ENCODE results near the gene BOC. TPM values are rescaled to one million over a fixed set of nuclear protein-coding genes. Genes with fewer than 3 reads are reported as not detected.

Gene BOC
- total and polyA plus RNA-seq, 2 experiments from 2014 or later: 2.1 to 4.1 TPM

DNA sequence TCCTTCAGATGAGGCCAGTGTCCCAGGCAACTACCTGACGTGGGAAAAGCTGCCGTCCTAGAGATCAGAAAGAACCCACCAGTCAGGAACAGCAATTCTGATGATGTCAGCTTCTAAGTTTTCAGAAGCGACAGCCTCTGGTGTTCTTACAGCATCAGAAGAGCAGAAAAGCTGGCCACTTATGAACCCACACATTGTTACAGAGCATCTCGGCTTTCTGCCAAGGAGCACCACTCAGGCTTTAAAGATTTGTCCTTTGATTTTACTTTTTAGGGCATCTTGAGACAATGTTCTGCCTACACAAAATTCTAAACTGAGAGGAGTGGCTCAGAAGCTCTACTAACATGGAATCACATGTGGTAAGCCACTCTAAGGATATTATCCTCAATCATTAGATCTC lies 49.7 kb upstream of the BOC start:
- H3K27ac Mint-ChIP-seq: no peak overlapping the region
- H3K9me3 Mint-ChIP-seq: no peaks in the 10 kb centered on the region
- no peak for ATAC-seq
- Histone ChIP-seq H3K36me3 (ENCODE audit: insufficient read depth) (no peaks in the 10 kb centered on the region), H3F3A (replicated peaks; ENCODE audit: low read depth) (no peaks in the 10 kb centered on the region), H3K9me2 (ENCODE audit: insufficient read depth) (no peaks in the 10 kb centered on the region), H3K27ac (ENCODE audit: low read depth) (no peak overlapping the region), H3K4me3 (no peak overlapping the region), H3K27me3 (ENCODE audit: insufficient read depth) (no peaks in the 10 kb centered on the region), H3K4me1 (ENCODE audit: insufficient read depth) (peaks cover 19% of the 10 kb centered on the region), H3K79me2 (replicated peaks; ENCODE audit: insufficient read depth) (no peaks in the 10 kb centered on the region), H3K4me2 (no peak overlapping the region), H4K20me1 (replicated peaks; ENCODE audit: insufficient read depth) (no peaks in the 10 kb centered on the region), H2AFZ (no peak overlapping the region)
- peaks cover 21% of the 10 kb centered on the region for H3K4me1 Mint-ChIP-seq
- no peak for DNase-seq (ENCODE audit: low spot score)
- H3K27me3 Mint-ChIP-seq (ENCODE audit: insufficient read depth, low read depth, poor library complexity): peaks cover 2% of the 10 kb centered on the region
- no peak for TF ChIP-seq STAT1 (IDR thresholded peaks at IDR 0.05; ENCODE audit: unreplicated experiment)
- TF ChIP-seq EZH2phosphoT487 (IDR thresholded peaks at IDR 0.05; ENCODE audit: unreplicated experiment): no peak
- TF ChIP-seq, protein P1, sequence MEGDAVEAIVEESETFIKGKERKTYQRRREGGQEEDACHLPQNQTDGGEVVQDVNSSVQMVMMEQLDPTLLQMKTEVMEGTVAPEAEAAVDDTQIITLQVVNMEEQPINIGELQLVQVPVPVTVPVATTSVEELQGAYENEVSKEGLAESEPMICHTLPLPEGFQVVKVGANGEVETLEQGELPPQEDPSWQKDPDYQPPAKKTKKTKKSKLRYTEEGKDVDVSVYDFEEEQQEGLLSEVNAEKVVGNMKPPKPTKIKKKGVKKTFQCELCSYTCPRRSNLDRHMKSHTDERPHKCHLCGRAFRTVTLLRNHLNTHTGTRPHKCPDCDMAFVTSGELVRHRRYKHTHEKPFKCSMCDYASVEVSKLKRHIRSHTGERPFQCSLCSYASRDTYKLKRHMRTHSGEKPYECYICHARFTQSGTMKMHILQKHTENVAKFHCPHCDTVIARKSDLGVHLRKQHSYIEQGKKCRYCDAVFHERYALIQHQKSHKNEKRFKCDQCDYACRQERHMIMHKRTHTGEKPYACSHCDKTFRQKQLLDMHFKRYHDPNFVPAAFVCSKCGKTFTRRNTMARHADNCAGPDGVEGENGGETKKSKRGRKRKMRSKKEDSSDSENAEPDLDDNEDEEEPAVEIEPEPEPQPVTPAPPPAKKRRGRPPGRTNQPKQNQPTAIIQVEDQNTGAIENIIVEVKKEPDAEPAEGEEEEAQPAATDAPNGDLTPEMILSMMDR (conservative IDR thresholded peaks at IDR 0.05; ENCODE audit: low read depth in 2 of 2): no peak
- no peaks in the 10 kb centered on the region for H3K36me3 Mint-ChIP-seq (ENCODE audit: low read depth)
- H3K4me3 Mint-ChIP-seq: no peak overlapping the region

DNA sequence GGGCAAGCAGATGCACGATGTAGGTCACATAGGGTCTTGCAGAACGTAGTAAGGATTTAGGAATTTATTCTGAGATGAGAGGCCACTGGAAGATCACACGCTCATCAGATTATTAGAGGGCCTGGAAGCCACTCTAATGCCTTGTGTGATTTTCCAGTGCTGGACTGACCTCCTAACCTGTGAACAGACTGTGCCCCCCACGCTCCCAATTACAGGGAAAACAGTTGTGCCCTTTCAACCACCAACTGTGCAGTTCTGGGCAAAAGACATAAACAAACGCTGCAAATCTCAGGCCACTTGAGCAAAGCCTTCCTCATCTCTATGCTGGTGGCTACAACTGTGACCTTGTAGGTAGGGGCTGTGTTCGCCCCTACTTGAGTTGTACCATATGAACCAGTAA lies 48.2 kb upstream of the BOC start:
- H3K27ac ChIP-seq (ENCODE audit: low read depth): no peak overlapping the region
- Mint-ChIP-seq H3K27ac (no peak overlapping the region), H3K27me3 (ENCODE audit: insufficient read depth, low read depth, poor library complexity) (peaks cover 2% of the 10 kb centered on the region), H3K4me3 (no peak overlapping the region), H3K36me3 (ENCODE audit: low read depth) (no peaks in the 10 kb centered on the region), H3K9me3 (no peaks in the 10 kb centered on the region), H3K4me1 (peaks cover 16% of the 10 kb centered on the region)
- no peak overlapping the region for H3K4me3 ChIP-seq
- H2AFZ ChIP-seq: no peak overlapping the region
- H3K36me3 ChIP-seq (ENCODE audit: insufficient read depth): no peaks in the 10 kb centered on the region
- peaks cover 23% of the 10 kb centered on the region for H3K4me1 ChIP-seq (ENCODE audit: insufficient read depth)
- no peaks in the 10 kb centered on the region for H3K79me2 ChIP-seq (replicated peaks; ENCODE audit: insufficient read depth)
- ATAC-seq: no peak
- no peaks in the 10 kb centered on the region for H4K20me1 ChIP-seq (replicated peaks; ENCODE audit: insufficient read depth)
- H3K9me2 ChIP-seq (ENCODE audit: insufficient read depth): no peaks in the 10 kb centered on the region
- DNase-seq (ENCODE audit: low spot score): no peak
- H3K4me2 ChIP-seq: no peak overlapping the region
- no peaks in the 10 kb centered on the region for H3K27me3 ChIP-seq (ENCODE audit: insufficient read depth)
- no peaks in the 10 kb centered on the region for H3F3A ChIP-seq (replicated peaks; ENCODE audit: low read depth)
- TF ChIP-seq, protein P2, sequence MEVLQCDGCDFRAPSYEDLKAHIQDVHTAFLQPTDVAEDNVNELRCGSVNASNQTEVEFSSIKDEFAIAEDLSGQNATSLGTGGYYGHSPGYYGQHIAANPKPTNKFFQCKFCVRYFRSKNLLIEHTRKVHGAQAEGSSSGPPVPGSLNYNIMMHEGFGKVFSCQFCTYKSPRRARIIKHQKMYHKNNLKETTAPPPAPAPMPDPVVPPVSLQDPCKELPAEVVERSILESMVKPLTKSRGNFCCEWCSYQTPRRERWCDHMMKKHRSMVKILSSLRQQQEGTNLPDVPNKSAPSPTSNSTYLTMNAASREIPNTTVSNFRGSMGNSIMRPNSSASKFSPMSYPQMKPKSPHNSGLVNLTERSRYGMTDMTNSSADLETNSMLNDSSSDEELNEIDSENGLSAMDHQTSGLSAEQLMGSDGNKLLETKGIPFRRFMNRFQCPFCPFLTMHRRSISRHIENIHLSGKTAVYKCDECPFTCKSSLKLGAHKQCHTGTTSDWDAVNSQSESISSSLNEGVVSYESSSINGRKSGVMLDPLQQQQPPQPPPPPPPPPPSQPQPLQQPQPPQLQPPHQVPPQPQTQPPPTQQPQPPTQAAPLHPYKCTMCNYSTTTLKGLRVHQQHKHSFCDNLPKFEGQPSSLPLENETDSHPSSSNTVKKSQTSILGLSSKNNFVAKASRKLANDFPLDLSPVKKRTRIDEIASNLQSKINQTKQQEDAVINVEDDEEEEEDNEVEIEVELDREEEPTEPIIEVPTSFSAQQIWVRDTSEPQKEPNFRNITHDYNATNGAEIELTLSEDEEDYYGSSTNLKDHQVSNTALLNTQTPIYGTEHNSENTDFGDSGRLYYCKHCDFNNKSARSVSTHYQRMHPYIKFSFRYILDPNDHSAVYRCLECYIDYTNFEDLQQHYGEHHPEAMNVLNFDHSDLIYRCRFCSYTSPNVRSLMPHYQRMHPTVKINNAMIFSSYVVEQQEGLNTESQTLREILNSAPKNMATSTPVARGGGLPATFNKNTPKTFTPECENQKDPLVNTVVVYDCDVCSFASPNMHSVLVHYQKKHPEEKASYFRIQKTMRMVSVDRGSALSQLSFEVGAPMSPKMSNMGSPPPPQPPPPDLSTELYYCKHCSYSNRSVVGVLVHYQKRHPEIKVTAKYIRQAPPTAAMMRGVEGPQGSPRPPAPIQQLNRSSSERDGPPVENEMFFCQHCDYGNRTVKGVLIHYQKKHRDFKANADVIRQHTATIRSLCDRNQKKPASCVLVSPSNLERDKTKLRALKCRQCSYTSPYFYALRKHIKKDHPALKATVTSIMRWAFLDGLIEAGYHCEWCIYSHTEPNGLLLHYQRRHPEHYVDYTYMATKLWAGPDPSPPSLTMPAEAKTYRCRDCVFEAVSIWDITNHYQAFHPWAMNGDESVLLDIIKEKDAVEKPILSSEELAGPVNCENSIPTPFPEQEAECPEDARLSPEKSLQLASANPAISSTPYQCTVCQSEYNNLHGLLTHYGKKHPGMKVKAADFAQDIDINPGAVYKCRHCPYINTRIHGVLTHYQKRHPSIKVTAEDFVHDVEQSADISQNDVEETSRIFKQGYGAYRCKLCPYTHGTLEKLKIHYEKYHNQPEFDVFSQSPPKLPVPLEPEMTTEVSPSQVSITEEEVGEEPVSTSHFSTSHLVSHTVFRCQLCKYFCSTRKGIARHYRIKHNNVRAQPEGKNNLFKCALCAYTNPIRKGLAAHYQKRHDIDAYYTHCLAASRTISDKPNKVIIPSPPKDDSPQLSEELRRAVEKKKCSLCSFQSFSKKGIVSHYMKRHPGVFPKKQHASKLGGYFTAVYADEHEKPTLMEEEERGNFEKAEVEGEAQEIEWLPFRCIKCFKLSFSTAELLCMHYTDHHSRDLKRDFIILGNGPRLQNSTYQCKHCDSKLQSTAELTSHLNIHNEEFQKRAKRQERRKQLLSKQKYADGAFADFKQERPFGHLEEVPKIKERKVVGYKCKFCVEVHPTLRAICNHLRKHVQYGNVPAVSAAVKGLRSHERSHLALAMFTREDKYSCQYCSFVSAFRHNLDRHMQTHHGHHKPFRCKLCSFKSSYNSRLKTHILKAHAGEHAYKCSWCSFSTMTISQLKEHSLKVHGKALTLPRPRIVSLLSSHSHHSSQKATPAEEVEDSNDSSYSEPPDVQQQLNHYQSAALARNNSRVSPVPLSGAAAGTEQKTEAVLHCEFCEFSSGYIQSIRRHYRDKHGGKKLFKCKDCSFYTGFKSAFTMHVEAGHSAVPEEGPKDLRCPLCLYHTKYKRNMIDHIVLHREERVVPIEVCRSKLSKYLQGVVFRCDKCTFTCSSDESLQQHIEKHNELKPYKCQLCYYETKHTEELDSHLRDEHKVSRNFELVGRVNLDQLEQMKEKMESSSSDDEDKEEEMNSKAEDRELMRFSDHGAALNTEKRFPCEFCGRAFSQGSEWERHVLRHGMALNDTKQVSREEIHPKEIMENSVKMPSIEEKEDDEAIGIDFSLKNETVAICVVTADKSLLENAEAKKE (CRISPR knock-in tag; IDR thresholded peaks at IDR 0.05): no peak
- no peak for TF ChIP-seq ZNF114 (CRISPR knock-in tag; IDR thresholded peaks at IDR 0.05)
- TF ChIP-seq, protein P1 (conservative IDR thresholded peaks at IDR 0.05; ENCODE audit: low read depth in 2 of 2): no peak
- TF ChIP-seq EZH2 (IDR thresholded peaks at IDR 0.05; ENCODE audit: low read depth, unreplicated experiment): no peak
- TF ChIP-seq, protein P3, sequence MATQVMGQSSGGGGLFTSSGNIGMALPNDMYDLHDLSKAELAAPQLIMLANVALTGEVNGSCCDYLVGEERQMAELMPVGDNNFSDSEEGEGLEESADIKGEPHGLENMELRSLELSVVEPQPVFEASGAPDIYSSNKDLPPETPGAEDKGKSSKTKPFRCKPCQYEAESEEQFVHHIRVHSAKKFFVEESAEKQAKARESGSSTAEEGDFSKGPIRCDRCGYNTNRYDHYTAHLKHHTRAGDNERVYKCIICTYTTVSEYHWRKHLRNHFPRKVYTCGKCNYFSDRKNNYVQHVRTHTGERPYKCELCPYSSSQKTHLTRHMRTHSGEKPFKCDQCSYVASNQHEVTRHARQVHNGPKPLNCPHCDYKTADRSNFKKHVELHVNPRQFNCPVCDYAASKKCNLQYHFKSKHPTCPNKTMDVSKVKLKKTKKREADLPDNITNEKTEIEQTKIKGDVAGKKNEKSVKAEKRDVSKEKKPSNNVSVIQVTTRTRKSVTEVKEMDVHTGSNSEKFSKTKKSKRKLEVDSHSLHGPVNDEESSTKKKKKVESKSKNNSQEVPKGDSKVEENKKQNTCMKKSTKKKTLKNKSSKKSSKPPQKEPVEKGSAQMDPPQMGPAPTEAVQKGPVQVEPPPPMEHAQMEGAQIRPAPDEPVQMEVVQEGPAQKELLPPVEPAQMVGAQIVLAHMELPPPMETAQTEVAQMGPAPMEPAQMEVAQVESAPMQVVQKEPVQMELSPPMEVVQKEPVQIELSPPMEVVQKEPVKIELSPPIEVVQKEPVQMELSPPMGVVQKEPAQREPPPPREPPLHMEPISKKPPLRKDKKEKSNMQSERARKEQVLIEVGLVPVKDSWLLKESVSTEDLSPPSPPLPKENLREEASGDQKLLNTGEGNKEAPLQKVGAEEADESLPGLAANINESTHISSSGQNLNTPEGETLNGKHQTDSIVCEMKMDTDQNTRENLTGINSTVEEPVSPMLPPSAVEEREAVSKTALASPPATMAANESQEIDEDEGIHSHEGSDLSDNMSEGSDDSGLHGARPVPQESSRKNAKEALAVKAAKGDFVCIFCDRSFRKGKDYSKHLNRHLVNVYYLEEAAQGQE (IDR thresholded peaks at IDR 0.05; ENCODE audit: unreplicated experiment): no peak
- no peak for TF ChIP-seq JUNB (IDR thresholded peaks at IDR 0.05; ENCODE audit: unreplicated experiment)
